K562 (cell line): ENCODE data around the gene VPS13D. TPM values are rescaled to one million over a fixed set of nuclear protein-coding genes. Genes with fewer than 3 reads are reported as not detected.

Experiments
- BHLHE40 ChIP-seq: IDR thresholded peaks from 2 replicates; pipeline ENCODE4 v1.6.1; 2011; ENCODE audit warnings: low read length, improper control_type of control experiment
- BRD4 ChIP-seq: fragments of 200-600 bp; sonication (generic); IDR thresholded peaks from 2 replicates; pipeline ENCODE4 v1.6.1; 2017; ENCODE audit warnings: inconsistent platforms
- CBX2 ChIP-seq: fragments of 200-600 bp; sonication (generic); IDR thresholded peaks from one replicate; pipeline ENCODE4 v1.6.1; 2012; ENCODE audit warnings: mild to moderate bottlenecking, low read length, inconsistent platforms; ENCODE audit not compliant: insufficient read depth, poor library complexity, severe bottlenecking
- DMBX1 ChIP-seq: fragments of 250-450 bp; sonication (Bioruptor Pico); IDR thresholded peaks from 2 replicates; pipeline ENCODE4 v1.8.0; 2022; ENCODE audit warnings: inconsistent platforms, mild to moderate bottlenecking, moderate library complexity, borderline replicate concordance
- OTX1 ChIP-seq: fragments of 450-650 bp; formaldehyde crosslinking; IDR thresholded peaks from 2 replicates; pipeline ENCODE4 v1.4.0; 2022; ENCODE audit warnings: mild to moderate bottlenecking
- SMARCA4 ChIP-seq: fragments of 450-650 bp; IDR thresholded peaks from 2 replicates; pipeline ENCODE4 v1.6.1; 2016
- SMARCE1 ChIP-seq: fragments of 450-650 bp; IDR thresholded peaks from 2 replicates; pipeline ENCODE4 v1.7.1; 2016; ENCODE audit warnings: mild to moderate bottlenecking
- TAL1 ChIP-seq: fragments of 450-650 bp; IDR thresholded peaks from 2 replicates; pipeline ENCODE4 v1.6.1; 2016; ENCODE audit warnings: mild to moderate bottlenecking
- ZBTB33 ChIP-seq: sonication (generic); formaldehyde crosslinking; IDR thresholded peaks from 2 replicates; pipeline ENCODE4 v1.8.1; 2023; ENCODE audit warnings: mild to moderate bottlenecking, missing genetic modification reagents
- ZBTB40 ChIP-seq, 2 experiments: fragments of 450-650 bp in 1 of 2; sonication (generic) in 1 of 2; formaldehyde crosslinking in 1 of 2; IDR thresholded peaks; 2 replicates each; pipeline versions ENCODE4 v1.7.1 to v1.9.0; 2016 to 2022; ENCODE audit warnings: inconsistent platforms in 1 of 2, mild to moderate bottlenecking in 1 of 2, missing genetic modification reagents in 1 of 2
- ZBTB7A ChIP-seq: IDR thresholded peaks from 2 replicates; pipeline ENCODE4 v1.6.1; 2011; ENCODE audit warnings: low read depth, mild to moderate bottlenecking, low read length, moderate library complexity, borderline replicate concordance; ENCODE audit not compliant: control insufficient read depth
- ZC3H8 ChIP-seq: fragments of 450-650 bp; IDR thresholded peaks from 2 replicates; pipeline ENCODE4 v1.6.1; 2017
- ZKSCAN1 ChIP-seq: fragments of 150-350 bp; IDR thresholded peaks from 2 replicates; pipeline ENCODE4 v1.6.1; 2016; ENCODE audit warnings: low read depth, low read length
- ZNF639 ChIP-seq, 2 experiments: fragments of 200-800 bp in 1 of 2; sonication (Bioruptor generic) in 1 of 2; sonication (generic) in 1 of 2; formaldehyde crosslinking in 1 of 2; IDR thresholded peaks in 1 of 2; conservative IDR thresholded peaks in 1 of 2; 2 replicates each; pipeline versions ENCODE4 v1.5.0 to v1.6.1; 2016 to 2020; ENCODE audit warnings: missing compliant biosample characterization in 1 of 2, missing genetic modification characterization in 1 of 2, missing genetic modification reagents in 1 of 2
- polyA plus RNA-seq, 8 experiments: library from polyadenylated mRNA; depleted of rRNA in 4 of 8; stranded (reverse) in 5 of 8; unstranded in 3 of 8; fragments of >200 nt; fragmentation: Nextera tagmentation in 2 of 8; fragmentation: Illumina TruSeq in 1 of 8; extraction: Ambion mirVana in 2 of 8; extraction: Trizol in 1 of 8; gene quantifications; 2 replicates each; pipeline versions ENCODE4 v1.2.1 to v1.2.3, GENCODE V29; 2011 to 2014; ENCODE audit warnings: inconsistent platforms in 1 of 8, missing spikeins in 1 of 8
- total RNA-seq, 7 experiments: library from RNA; depleted of rRNA in 6 of 7; stranded (reverse); fragments of >200 nt in 6 of 7; fragmentation: Illumina TruSeq in 2 of 7; extraction: Trizol in 2 of 7; gene quantifications; 2 replicates each; pipeline versions ENCODE4 v1.2.1 to v1.2.3, GENCODE V29; 2011 to 2021; ENCODE audit warnings: low replicate concordance in 1 of 7

The VPS13D gene
- total and polyA plus RNA-seq, 9 of the 15 experiments (the other 6 are each of a cell fraction or from before 2014, with no cell fraction given): 6.1 to 51.5 (median 38.5) TPM

GRCh38 chr1:12203216-12204007, 26.4 kb upstream of the VPS13D start (continued):
- TF ChIP-seq ZBTB40 (IDR thresholded peaks at IDR 0.05) (no peak), ZBTB40 (CRISPR knock-in tag; IDR thresholded peaks at IDR 0.05) (no peak), SMARCA4 (peak; percentile 65), CBX2 (no peak), ZKSCAN1 (peak; percentile 64; the same call in 1 of the 2 replicates), SMARCE1 (0 out of 2 replicates have a peak, but pooled peaks have one; percentile 60), TAL1 (peak; percentile 64), ZBTB33 (peak; percentile 80; the same call in 1 of the 2 replicates), BHLHE40 (peak; percentile 74; the same call in 1 of the 2 replicates), OTX1 (CRISPR knock-in tag) (no peak), ZC3H8 (no peak), BRD4 (no peak), ZNF639 (CRISPR knock-in tag; conservative IDR thresholded peaks at IDR 0.05 in 1 of 2, IDR thresholded peaks at IDR 0.05 in 1 of 2) (no peak), ZBTB7A (peak; percentile 43; the same call in 1 of the 2 replicates), DMBX1 (CRISPR knock-in tag) (peak; percentile 76; the same call in 1 of the 2 replicates)
